K562 (cell line): ENCODE results near the gene OLFML2A. TPM values are rescaled to one million over a fixed set of nuclear protein-coding genes. Genes with fewer than 3 reads are reported as not detected.

Source experiments
- ATAC-seq: fragments of 200-7000 bp; cut with Tn5 transposase; 3 replicates; pipeline ENCODE4 v1.9.1; 2020; ENCODE audit warnings: moderate library complexity
- BruUV-seq: library from RNA; stranded (reverse); fragments of 400-500 nt; replicated peaks from 2 replicates; lab custom pipeline; 2021; lab: Mats Ljungman, UMichigan
- CTCF ChIA-PET: fragments of 300-600 bp; formaldehyde crosslinking; extraction: SDS; loops from one replicate; lab custom pipeline; 2021; ENCODE audit warnings: low intra/inter-chr PET ratio; lab: Yijun Ruan, JAX
- POLR2A ChIA-PET: fragments of 300-600, 350-650 bp; sonication (Branson Sonifier 250); formaldehyde crosslinking; extraction: SDS; loops from one replicate; lab custom pipeline; 2021; ENCODE audit warnings: antibody characterized with exemption, inconsistent platforms; lab: Yijun Ruan, JAX
- DNase-seq, 4 experiments: peaks; one replicate each; pipeline versions ENCODE4 v3.0.0 to v3.0.0-alpha.2; 2011 to 2018; ENCODE audit warnings: low spot score in 3 of 4, mixed read lengths in 3 of 4; ENCODE audit errors: extremely low read depth in 1 of 4
- FAIRE-seq: peaks from 2 replicates; lab custom pipeline; 2011; peaks lifted over from hg19 to GRCh38; lab: Jason Lieb, UNC
- H2AFZ ChIP-seq: 2 replicates; pipeline ENCODE4 v1.6.0; 2011; ENCODE audit warnings: low read depth, low read length, control low read depth, inconsistent platforms
- H3K27ac ChIP-seq: fragments of 200-600 bp; 3 replicates; pipeline ENCODE4 v1.8.0; 2011; ENCODE audit warnings: low read depth, mild to moderate bottlenecking, control low read depth, inconsistent platforms, low read length, moderate library complexity, mixed read lengths; ENCODE audit errors: extremely low read depth
- H3K27me3 ChIP-seq, 2 experiments: fragments of 300-600 bp in 1 of 2; 2 replicates in 1 of 2; 3 replicates in 1 of 2; pipeline versions ENCODE4 v1.6.0 to v1.8.0; 2011; ENCODE audit warnings: inconsistent platforms in 2 of 2, low read length in 2 of 2, mild to moderate bottlenecking in 1 of 2, mixed read lengths in 1 of 2, moderate library complexity in 1 of 2; ENCODE audit not compliant: control insufficient read depth in 2 of 2, insufficient read depth in 2 of 2
- H3K36me3 ChIP-seq: fragments of 300-600 bp; 3 replicates; pipeline ENCODE4 v1.8.0; 2011; ENCODE audit warnings: mild to moderate bottlenecking, low read length, inconsistent platforms; ENCODE audit not compliant: control insufficient read depth, insufficient read depth
- H3K4me1 ChIP-seq, 2 experiments: fragments of 200-600 bp in 1 of 2; replicated peaks in 1 of 2; 2 replicates in 1 of 2; 3 replicates in 1 of 2; pipeline versions ENCODE4 v1.5.1 to v1.8.0; 2011; ENCODE audit warnings: inconsistent platforms in 2 of 2, low read length in 2 of 2, mild to moderate bottlenecking in 1 of 2, mixed read lengths in 1 of 2, moderate library complexity in 1 of 2; ENCODE audit not compliant: control insufficient read depth in 2 of 2, insufficient read depth in 2 of 2
- H3K4me2 ChIP-seq: 2 replicates; pipeline ENCODE4 v1.6.1; 2011; ENCODE audit warnings: low read length, control low read depth, inconsistent platforms, mixed read lengths; ENCODE audit not compliant: insufficient read depth
- H3K4me3 ChIP-seq: fragments of 200-600 bp; sonication (generic), shearing (Covaris generic); 2 replicates; pipeline ENCODE4 v1.5.1; 2016; ENCODE audit warnings: control low read depth, inconsistent platforms
- H3K79me2 ChIP-seq: fragments of 200-600 bp; 3 replicates; pipeline ENCODE4 v1.8.0; 2011; ENCODE audit warnings: low read length, inconsistent platforms; ENCODE audit not compliant: control insufficient read depth, insufficient read depth
- H3K9ac ChIP-seq, 2 experiments: 2 replicates each; pipeline versions ENCODE4 v1.6.0 to v1.6.1; 2011; ENCODE audit warnings: low read depth in 2 of 2, low read length in 2 of 2, control low read depth in 1 of 2, inconsistent platforms in 1 of 2, mild to moderate bottlenecking in 1 of 2, mixed read lengths in 1 of 2; ENCODE audit not compliant: insufficient read depth in 1 of 2
- H3K9me1 ChIP-seq: one replicate; pipeline ENCODE4 v1.6.0; 2011; ENCODE audit warnings: inconsistent platforms, mild to moderate bottlenecking, low read length, moderate library complexity; ENCODE audit not compliant: control insufficient read depth, insufficient read depth
- H3K9me3 ChIP-seq: replicated peaks from 2 replicates; pipeline ENCODE4 v1.5.1; 2011; ENCODE audit warnings: low read depth, low read length, inconsistent platforms; ENCODE audit not compliant: control insufficient read depth, insufficient read depth
- H4K20me1 ChIP-seq: replicated peaks from 2 replicates; pipeline ENCODE4 v1.6.1; 2011; ENCODE audit warnings: low read length, inconsistent platforms, mixed read lengths; ENCODE audit not compliant: control insufficient read depth, insufficient read depth
- COPS2 ChIP-seq: fragments of 450-650 bp; conservative IDR thresholded peaks from 2 replicates; pipeline ENCODE4 v1.6.1; 2016; ENCODE audit warnings: mild to moderate bottlenecking, moderate library complexity
- EGR1 ChIP-seq: fragments of 450-650 bp; conservative IDR thresholded peaks from 2 replicates; pipeline ENCODE4 v1.6.1; 2017; ENCODE audit warnings: mild to moderate bottlenecking
- ESRRA ChIP-seq: fragments of 450-650 bp; IDR thresholded peaks from 2 replicates; pipeline ENCODE4 v1.6.1; 2014; ENCODE audit warnings: low read depth, mild to moderate bottlenecking, moderate library complexity, borderline replicate concordance
- FOXK2 ChIP-seq, 2 experiments: fragments of 450-650 bp; IDR thresholded peaks in 1 of 2; conservative IDR thresholded peaks in 1 of 2; 2 replicates each; pipeline ENCODE4 v1.6.1; 2016; ENCODE audit warnings: low read depth in 2 of 2, mild to moderate bottlenecking in 1 of 2
- SRSF3 ChIP-seq: fragments of 200-400 bp; formaldehyde crosslinking; IDR thresholded peaks from 2 replicates; pipeline ENCODE4 v1.6.1; 2016; ENCODE audit warnings: mild to moderate bottlenecking, low read length, moderate library complexity; ENCODE audit not compliant: insufficient read depth
- TAF1 ChIP-seq: IDR thresholded peaks from 2 replicates; pipeline ENCODE4 v1.6.1; 2011; ENCODE audit warnings: mild to moderate bottlenecking, low read length, moderate library complexity; ENCODE audit not compliant: insufficient read depth, control insufficient read depth, severe bottlenecking; ENCODE audit errors: extremely low read depth
- ZFP36 ChIP-seq: fragments of 150-350 bp; IDR thresholded peaks from 2 replicates; pipeline ENCODE4 v1.6.1; 2018; ENCODE audit warnings: low read length, low read depth; ENCODE audit not compliant: partially characterized antibody
- WGBS: fragments of 100-300 bp; shearing (Covaris generic); methylation state at CpG from one replicate; pipeline ENCODE4 v1.1.6; 2016; ENCODE audit warnings: low coverage, mixed read lengths; ENCODE audit not compliant: insufficient coverage; ENCODE audit errors: missing lambda C conversion rate; 5-methylcytosine and 5-hydroxymethylcytosine counted together
- in situ Hi-C: fragments of 300-500 bp; cut with MboI; formaldehyde crosslinking; loops from 4 replicates; pipeline ENCODE4 v1.15.0; 2018; ENCODE audit warnings: inconsistent platforms, mixed read lengths
- intact Hi-C: fragments of 100-400 bp; cut with micrococcal nuclease; formaldehyde crosslinking; loops from 2 replicates; pipeline ENCODE4 v1.14.2; 2022
- polyA plus RNA-seq, 8 experiments: library from polyadenylated mRNA; depleted of rRNA in 4 of 8; stranded (reverse) in 5 of 8; unstranded in 3 of 8; fragments of >200 nt; fragmentation: Nextera tagmentation in 2 of 8; fragmentation: Illumina TruSeq in 1 of 8; extraction: Ambion mirVana in 2 of 8; extraction: Trizol in 1 of 8; gene quantifications; 2 replicates each; pipeline versions ENCODE4 v1.2.1 to v1.2.3, GENCODE V29; 2011 to 2014; ENCODE audit warnings: inconsistent platforms in 1 of 8, missing spikeins in 1 of 8
- total RNA-seq, 7 experiments: library from RNA; depleted of rRNA in 6 of 7; stranded (reverse); fragments of >200 nt in 6 of 7; fragmentation: Illumina TruSeq in 2 of 7; extraction: Trizol in 2 of 7; gene quantifications; 2 replicates each; pipeline versions ENCODE4 v1.2.1 to v1.2.3, GENCODE V29; 2011 to 2021; ENCODE audit warnings: low replicate concordance in 1 of 7
- TF ChIP-seq, protein P1 (sequence below): IDR thresholded peaks from 3 replicates; pipeline ENCODE4 v1.6.1; 2011; ENCODE audit warnings: borderline replicate concordance, mild to moderate bottlenecking, moderate library complexity; ENCODE audit not compliant: insufficient read length; ENCODE audit errors: extremely low read depth

Gene OLFML2A
- total and polyA plus RNA-seq, 9 of the 15 experiments (the other 6 are each of a cell fraction or from before 2014, with no cell fraction given) = 0.16 TPM; not detected in 8

GRCh38 chr9:124790801-124791505 lies 14.0 kb downstream of the OLFML2A start:
- no peaks in the 10 kb centered on the region for H3K9me1 ChIP-seq
- no peak for DNase-seq
- BruUV-seq = no TSS peak
- H3K4me3 ChIP-seq = no peak overlapping the region
- H3K9me3 ChIP-seq = no peaks in the 10 kb centered on the region
- no peaks in the 10 kb centered on the region for H3K79me2 ChIP-seq
- H4K20me1 ChIP-seq = no peaks in the 10 kb centered on the region
- H3K4me1 ChIP-seq = peaks cover 0 to 15% of the 10 kb centered on the region in 2 experiments; a peak in 2 of 5 replicates
- H3K4me2 ChIP-seq = no peak overlapping the region
- intact Hi-C loops (no loop called here), in situ Hi-C loops (loop anchor here (10.0 kb wide), 1 partner anchor 54 kb away; no protein-coding TSS in a partner anchor)
- no peak for ATAC-seq
- POLR2A ChIA-PET = interaction anchor here (1.5 kb wide), 1 partner anchor 87 kb away, joined by 6 read pairs; no protein-coding TSS in a partner anchor
- no peaks in the 10 kb centered on the region for H3K36me3 ChIP-seq
- no peak for TF ChIP-seq SRSF3
- no peak for TF ChIP-seq TAF1
- peaks cover 0 to 11% of the 10 kb centered on the region in 2 experiments; a peak in 2 of 5 replicates for H3K27me3 ChIP-seq
- no peak overlapping the region for H3K27ac ChIP-seq
- no peak overlapping the region for H3K9ac ChIP-seq
- no peak for FAIRE-seq
- 35% methylated on average over 5 of the region's 5 CpGs for WGBS
- CTCF ChIA-PET = no interaction called here
- no peak overlapping the region for H2AFZ ChIP-seq

DNA sequence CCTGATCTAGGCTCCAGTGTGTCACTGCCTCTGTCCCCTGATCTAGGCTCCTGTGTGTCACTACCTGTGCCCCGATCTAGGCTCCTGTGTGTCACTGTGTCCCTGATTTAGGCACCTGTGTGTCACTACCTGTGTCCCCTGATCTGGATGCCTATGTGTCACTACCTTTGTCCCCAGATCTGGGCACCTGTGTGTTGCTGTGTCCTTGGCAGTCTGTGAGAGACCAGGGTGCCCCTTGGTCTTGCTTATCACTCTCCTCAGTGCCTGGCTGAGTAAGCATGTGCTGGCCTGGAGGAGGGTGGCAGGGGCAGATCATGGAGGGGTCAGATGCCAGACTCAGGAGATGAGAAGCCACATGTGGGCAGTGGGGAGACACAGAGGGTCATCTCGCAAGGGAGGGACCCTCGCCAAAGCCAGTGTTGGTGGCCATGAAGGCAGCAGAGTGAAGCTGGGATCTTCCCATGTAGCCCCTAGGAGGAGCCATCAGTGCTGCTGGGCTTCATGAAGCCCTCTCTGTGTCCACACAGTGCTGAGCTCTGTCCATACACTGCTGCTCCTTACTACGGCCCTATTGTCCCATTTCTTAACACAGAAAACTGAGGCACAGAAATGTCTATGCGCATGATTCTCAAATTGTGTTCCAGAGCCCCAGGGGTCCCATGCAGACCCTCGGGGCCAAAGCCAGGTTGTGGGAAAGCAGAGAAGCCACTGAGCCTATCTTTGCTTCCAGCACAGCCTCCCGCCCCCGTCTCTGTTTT lies 15.5 kb downstream of the OLFML2A start:
- H3K9me1 ChIP-seq = no peaks in the 10 kb centered on the region
- no peak for DNase-seq
- H3K36me3 ChIP-seq = no peaks in the 10 kb centered on the region
- H3K27ac ChIP-seq = no peak overlapping the region
- H3K79me2 ChIP-seq = no peaks in the 10 kb centered on the region
- intact Hi-C loops = no loop called here
- no peaks in the 10 kb centered on the region for H3K9me3 ChIP-seq
- no peak for FAIRE-seq
- peaks cover 0 to 10% of the 10 kb centered on the region in 2 experiments; a peak in 2 of 5 replicates for H3K4me1 ChIP-seq
- ATAC-seq = peak; percentile 29; the same call in 1 of the 3 replicates
- H2AFZ ChIP-seq = no peak overlapping the region
- no peaks in the 10 kb centered on the region for H4K20me1 ChIP-seq
- WGBS = 27% methylated on average over 8 of the region's 8 CpGs
- peaks cover 0 to 11% of the 10 kb centered on the region in 2 experiments; a peak in 2 of 5 replicates for H3K27me3 ChIP-seq
- TF ChIP-seq FOXK2 (conservative IDR thresholded peaks at IDR 0.05 in 1 of 2, IDR thresholded peaks at IDR 0.05 in 1 of 2; ENCODE audit: low read depth in 2 of 2) = no peak
- TF ChIP-seq EGR1 = peak; percentile 30; the same call in 1 of the 2 replicates
- TF ChIP-seq, protein P1, sequence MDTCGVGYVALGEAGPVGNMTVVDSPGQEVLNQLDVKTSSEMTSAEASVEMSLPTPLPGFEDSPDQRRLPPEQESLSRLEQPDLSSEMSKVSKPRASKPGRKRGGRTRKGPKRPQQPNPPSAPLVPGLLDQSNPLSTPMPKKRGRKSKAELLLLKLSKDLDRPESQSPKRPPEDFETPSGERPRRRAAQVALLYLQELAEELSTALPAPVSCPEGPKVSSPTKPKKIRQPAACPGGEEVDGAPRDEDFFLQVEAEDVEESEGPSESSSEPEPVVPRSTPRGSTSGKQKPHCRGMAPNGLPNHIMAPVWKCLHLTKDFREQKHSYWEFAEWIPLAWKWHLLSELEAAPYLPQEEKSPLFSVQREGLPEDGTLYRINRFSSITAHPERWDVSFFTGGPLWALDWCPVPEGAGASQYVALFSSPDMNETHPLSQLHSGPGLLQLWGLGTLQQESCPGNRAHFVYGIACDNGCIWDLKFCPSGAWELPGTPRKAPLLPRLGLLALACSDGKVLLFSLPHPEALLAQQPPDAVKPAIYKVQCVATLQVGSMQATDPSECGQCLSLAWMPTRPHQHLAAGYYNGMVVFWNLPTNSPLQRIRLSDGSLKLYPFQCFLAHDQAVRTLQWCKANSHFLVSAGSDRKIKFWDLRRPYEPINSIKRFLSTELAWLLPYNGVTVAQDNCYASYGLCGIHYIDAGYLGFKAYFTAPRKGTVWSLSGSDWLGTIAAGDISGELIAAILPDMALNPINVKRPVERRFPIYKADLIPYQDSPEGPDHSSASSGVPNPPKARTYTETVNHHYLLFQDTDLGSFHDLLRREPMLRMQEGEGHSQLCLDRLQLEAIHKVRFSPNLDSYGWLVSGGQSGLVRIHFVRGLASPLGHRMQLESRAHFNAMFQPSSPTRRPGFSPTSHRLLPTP = no peak
- TF ChIP-seq ZFP36 = peak; percentile 19
- no peak for TF ChIP-seq ESRRA
- no peak for TF ChIP-seq COPS2
- TF ChIP-seq, all 486 proteins: peak for 2
- POLR2A ChIA-PET = no interaction called here
- in situ Hi-C loops = loop anchor here (10.0 kb wide), 1 partner anchor 52 kb away; no protein-coding TSS in a partner anchor
- CTCF ChIA-PET = no interaction called here
- Histone ChIP-seq H3K4me3 (no peak overlapping the region), H3K4me2 (no peak overlapping the region), H3K9ac (no peak overlapping the region)
- no TSS peak for BruUV-seq
